SH-SY5Y (cell line): ENCODE data around the gene ZNF202.
A peak's percentile ranks its signal among the peaks of the same experiment; 100 is the strongest.

ENCODE experiments used
- GATA2 ChIP-seq: IDR thresholded peaks from 2 replicates; pipeline ENCODE4 v1.6.1; 2011; ENCODE audit warnings: mild to moderate bottlenecking, low read depth, low read length
- GATA3 ChIP-seq: IDR thresholded peaks from 2 replicates; pipeline ENCODE4 v1.6.1; 2011; ENCODE audit warnings: low read depth, mild to moderate bottlenecking, low read length, moderate library complexity

ZNF202 gene

DNA sequence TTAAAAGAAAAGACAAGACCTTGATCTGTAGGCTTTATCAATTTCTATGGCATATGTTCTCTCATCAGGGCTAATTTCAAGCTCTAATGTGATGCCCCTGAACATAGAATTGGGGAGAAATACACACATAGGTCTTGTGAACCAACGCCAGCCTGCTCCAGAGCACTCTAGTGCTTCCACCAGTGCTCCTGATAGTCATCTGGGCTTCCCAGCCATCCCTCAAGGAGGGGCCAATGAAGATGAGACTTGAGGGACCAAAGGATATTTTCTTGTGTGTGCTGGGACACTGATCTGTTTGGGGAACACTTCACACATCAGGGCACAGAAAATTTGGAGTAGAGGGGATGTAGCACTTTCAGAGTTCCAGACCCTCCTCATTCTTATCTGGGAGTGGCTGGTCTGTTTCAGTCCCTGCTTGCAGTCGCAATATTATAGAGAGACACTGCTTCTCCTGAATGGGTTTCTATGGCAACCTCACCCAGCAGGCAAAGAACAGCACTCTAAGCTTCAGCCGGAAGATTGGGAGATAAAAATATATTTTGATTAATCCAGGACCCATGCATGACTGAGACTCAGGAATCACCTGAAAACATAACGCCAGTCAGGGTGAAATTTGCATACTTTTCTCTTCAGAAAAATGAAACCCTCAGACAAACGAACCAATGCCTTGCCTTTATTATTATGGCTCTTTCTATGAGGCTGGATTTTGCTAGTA lies 58.6 kb downstream of the ZNF202 start:
- peak; percentile 99 for TF ChIP-seq GATA2
- TF ChIP-seq GATA3 = peak; percentile 97

DNA sequence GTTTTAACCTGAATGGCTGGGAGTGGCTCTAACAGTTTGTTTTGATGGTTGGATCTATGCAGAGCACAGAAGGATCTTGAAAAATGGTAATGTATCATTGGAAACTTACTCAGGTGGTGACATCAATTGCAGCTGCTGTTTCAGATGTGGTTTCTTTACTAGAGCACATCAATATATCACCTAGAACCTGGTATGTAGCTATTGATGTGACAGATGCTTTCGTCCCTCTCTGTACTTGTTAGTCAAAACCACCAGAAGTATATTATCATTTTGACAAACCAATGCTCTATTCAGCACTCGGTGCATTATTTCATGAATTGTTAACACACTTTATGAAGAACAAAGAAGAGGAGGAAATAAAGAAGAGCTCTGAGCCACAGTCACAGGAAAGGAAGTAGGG lies 60.4 kb downstream of the ZNF202 start:
- no peak for TF ChIP-seq GATA2
- TF ChIP-seq GATA3 = no peak

DNA sequence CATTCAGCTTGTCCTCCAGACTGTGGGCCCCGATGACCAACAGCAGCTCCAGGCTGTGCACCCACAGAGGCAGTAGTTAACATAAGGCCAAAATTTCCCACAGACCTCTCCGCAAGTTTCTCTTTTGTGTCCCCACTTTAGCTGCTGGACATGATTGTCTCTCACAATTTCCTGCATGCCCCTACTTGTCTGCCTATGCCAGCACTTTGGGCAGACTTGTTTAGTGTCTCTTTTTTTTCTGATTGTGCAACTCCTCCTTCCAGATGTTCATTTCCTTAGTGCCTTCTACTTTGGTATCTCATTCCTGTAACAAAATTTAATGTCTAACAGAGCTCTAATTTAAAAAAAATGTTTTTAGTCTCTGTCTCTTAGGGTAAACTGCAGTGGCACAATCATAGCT lies 63.2 kb downstream of the ZNF202 start:
- TF ChIP-seq GATA3 (no peak), GATA2 (no peak)

DNA sequence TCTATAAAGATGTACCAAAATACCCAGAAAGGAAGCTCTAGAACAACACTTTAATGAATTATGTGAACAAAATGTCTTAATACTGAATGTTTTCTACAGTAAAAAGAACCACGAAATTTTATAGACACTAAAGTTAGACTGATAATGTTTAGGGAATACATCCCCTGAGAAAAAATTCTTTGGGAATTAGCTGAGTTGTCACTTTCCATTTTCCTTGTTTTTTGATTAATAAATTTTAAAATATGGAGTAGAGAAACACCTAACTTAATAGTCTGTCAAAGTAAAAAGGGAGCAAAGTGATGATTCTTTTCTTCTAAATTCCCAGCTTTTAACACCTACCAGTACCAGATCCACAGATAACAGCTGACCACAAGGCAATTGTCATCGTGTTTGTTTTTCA lies 64.0 kb downstream of the ZNF202 start:
- no peak for TF ChIP-seq GATA2

DNA sequence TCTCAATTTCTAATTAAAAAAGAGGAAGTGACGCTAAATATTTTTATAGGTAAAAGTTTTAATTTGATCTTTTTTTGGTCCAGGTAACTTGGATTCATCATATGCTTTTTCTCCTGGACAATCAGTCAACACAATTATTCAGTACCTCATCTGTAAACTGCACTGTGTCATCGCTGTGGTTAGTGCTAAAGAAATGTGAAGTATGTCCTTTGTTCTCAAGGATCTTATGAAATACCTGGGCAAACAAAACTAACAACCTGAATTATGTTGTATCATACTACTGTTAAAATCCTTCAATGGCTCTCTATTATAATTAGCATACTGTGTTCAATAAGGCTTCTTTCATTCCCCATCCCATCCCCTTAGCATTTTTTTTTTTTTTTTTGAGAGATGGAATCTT lies 67.2 kb downstream of the ZNF202 start:
- TF ChIP-seq GATA2 (no peak), GATA3 (no peak)
